Astrocyte of the hippocampus (primary cell): ENCODE data around the gene OSBPL6.

Source experiments
- DNase-seq: peaks from one replicate; pipeline ENCODE4 v3.0.0; 2011; ENCODE audit warnings: low read depth, low spot score

OSBPL6 gene

GRCh38 chr2:178238750-178239149 lies 44.4 kb downstream of the OSBPL6 start:
- no peak for DNase-seq

- peak; percentile 93 for DNase-seq
Observed at GRCh38 chr2:178241844-178242551, 47.7 kb downstream of the OSBPL6 start.

- DNase-seq, result no peak
Observed at GRCh38 chr2:178242552-178242883, 48.2 kb downstream of the OSBPL6 start.

- no peak for DNase-seq
Observed at GRCh38 chr2:178243961-178244360, 49.6 kb downstream of the OSBPL6 start.

GRCh38 chr2:178244777-178245176 lies 50.5 kb downstream of the OSBPL6 start:
- no peak for DNase-seq

- DNase-seq, result no peak
Observed at GRCh38 chr2:178246696-178247095, 52.4 kb downstream of the OSBPL6 start.

GRCh38 chr2:178247250-178247649 lies 52.9 kb downstream of the OSBPL6 start:
- DNase-seq, result no peak

GRCh38 chr2:178250429-178250828 lies 56.1 kb downstream of the OSBPL6 start:
- no peak for DNase-seq

GRCh38 chr2:178251151-178251955 lies 57.0 kb downstream of the OSBPL6 start:
- DNase-seq, result no peak

- peak; percentile 21 for DNase-seq
Observed at GRCh38 chr2:178256382-178257042, 62.2 kb downstream of the OSBPL6 start.

GRCh38 chr2:178257127-178257526 lies 62.8 kb downstream of the OSBPL6 start:
- no peak for DNase-seq

- no peak for DNase-seq
Observed at GRCh38 chr2:178258916-178259315, 64.6 kb downstream of the OSBPL6 start.

- peak; percentile 24 for DNase-seq
Observed at GRCh38 chr2:178263159-178263860, 69.0 kb downstream of the OSBPL6 start.

GRCh38 chr2:178264211-178264610 lies 69.9 kb downstream of the OSBPL6 start:
- DNase-seq, result no peak

GRCh38 chr2:178265851-178266250 lies 71.5 kb downstream of the OSBPL6 start:
- DNase-seq, result no peak

- DNase-seq, result no peak
Observed at GRCh38 chr2:178266445-178266844, 72.1 kb downstream of the OSBPL6 start.

- no peak for DNase-seq
Observed at GRCh38 chr2:178267660-178268059, 73.3 kb downstream of the OSBPL6 start.

- DNase-seq, result no peak
Observed at GRCh38 chr2:178268435-178268834, 74.1 kb downstream of the OSBPL6 start.

- no peak for DNase-seq
Observed at GRCh38 chr2:178269438-178270224, 75.3 kb downstream of the OSBPL6 start.

- no peak for DNase-seq
Observed at GRCh38 chr2:178270338-178270737, 76.0 kb downstream of the OSBPL6 start.

GRCh38 chr2:178271094-178271493 lies 76.8 kb downstream of the OSBPL6 start:
- DNase-seq, result no peak
